Hepatocyte (in vitro differentiated cells): Measurements from ENCODE around the gene GNB3. TPM values are rescaled to one million over a fixed set of nuclear protein-coding genes. Genes with fewer than 3 reads are reported as not detected.

Experiments used
- DNase-seq: peaks from one replicate; pipeline ENCODE4 v3.0.0-alpha.2; 2016; ENCODE audit warnings: low spot score
- H2AFZ ChIP-seq: fragments of 200-600 bp; sonication (generic); 2 replicates; pipeline ENCODE4 v1.6.0; 2016; ENCODE audit warnings: antibody characterized with exemption, mild to moderate bottlenecking
- H3K27ac ChIP-seq: fragments of 200-600 bp; sonication (generic); 2 replicates; pipeline ENCODE4 v1.5.1; 2016; ENCODE audit warnings: mild to moderate bottlenecking
- H3K27me3 ChIP-seq: fragments of 200-600 bp; sonication (generic); 2 replicates; pipeline ENCODE4 v1.6.1; 2016
- H3K36me3 ChIP-seq: fragments of 200-600 bp; sonication (generic); replicated peaks from 2 replicates; pipeline ENCODE4 v1.5.1; 2016; ENCODE audit warnings: low read depth; ENCODE audit not compliant: insufficient read depth
- H3K4me1 ChIP-seq: fragments of 200-600 bp; sonication (generic); 2 replicates; pipeline ENCODE4 v1.5.1; 2016; ENCODE audit warnings: mild to moderate bottlenecking, moderate library complexity; ENCODE audit not compliant: insufficient read depth
- H3K4me2 ChIP-seq: fragments of 200-600 bp; sonication (generic); 2 replicates; pipeline ENCODE4 v1.6.0; 2016
- H3K4me3 ChIP-seq: fragments of 200-600 bp; sonication (generic); 2 replicates; pipeline ENCODE4 v1.5.1; 2016; ENCODE audit warnings: mild to moderate bottlenecking
- H3K79me2 ChIP-seq: fragments of 200-600 bp; sonication (generic); 2 replicates; pipeline ENCODE4 v1.6.0; 2017; ENCODE audit warnings: mild to moderate bottlenecking
- H3K9me2 ChIP-seq: fragments of 200-600 bp; sonication (generic); replicated peaks from 2 replicates; pipeline ENCODE4 v1.6.0; 2017; ENCODE audit warnings: mild to moderate bottlenecking; ENCODE audit not compliant: insufficient read depth
- H3K9me3 ChIP-seq: fragments of 200-600 bp; sonication (generic); 2 replicates; pipeline ENCODE4 v1.5.1; 2016; ENCODE audit warnings: low read depth, mild to moderate bottlenecking
- H4K20me1 ChIP-seq: fragments of 200-600 bp; sonication (generic); 2 replicates; pipeline ENCODE4 v1.6.0; 2016; ENCODE audit warnings: mild to moderate bottlenecking; ENCODE audit not compliant: insufficient read depth, poor library complexity, severe bottlenecking
- EZH2 ChIP-seq: fragments of 200-600 bp; sonication (generic); IDR thresholded peaks from 2 replicates; pipeline ENCODE4 v1.6.1; 2016; ENCODE audit warnings: antibody characterized with exemption, mild to moderate bottlenecking, borderline replicate concordance
- EZH2phosphoT487 ChIP-seq: fragments of 200-600 bp; sonication (generic); IDR thresholded peaks from one replicate; pipeline ENCODE4 v1.6.1; 2018; ENCODE audit warnings: antibody characterized with exemption, mild to moderate bottlenecking, low read depth, moderate library complexity; ENCODE audit not compliant: unreplicated experiment, severe bottlenecking
- WGBS: methylation state at CpG from one replicate; pipeline ENCODE4 v1.1.6; 2016; ENCODE audit warnings: low lambda C conversion rate; ENCODE audit errors: missing lambda C conversion rate; 5-methylcytosine and 5-hydroxymethylcytosine counted together
- polyA plus RNA-seq: library from polyadenylated mRNA; unstranded; fragments of >200 nt; fragmentation: Nextera tagmentation; extraction: Ambion mirVana; gene quantifications from 2 replicates; pipeline ENCODE4 v1.2.1, GENCODE V29; 2016
- total RNA-seq: library from RNA; depleted of rRNA; stranded (reverse); fragments of >200 nt; gene quantifications from 2 replicates; pipeline ENCODE4 v1.2.3, GENCODE V29; 2014
- TF ChIP-seq, protein P1 (sequence below): fragments of 200-600 bp; sonication (generic); IDR thresholded peaks from 2 replicates; pipeline ENCODE4 v1.5.1; 2016; ENCODE audit warnings: antibody characterized with exemption, mild to moderate bottlenecking; ENCODE audit not compliant: poor library complexity

GNB3 gene
- total and polyA plus RNA-seq, 2 experiments from 2014 or later, result 2.6 to 10.2 TPM

DNA sequence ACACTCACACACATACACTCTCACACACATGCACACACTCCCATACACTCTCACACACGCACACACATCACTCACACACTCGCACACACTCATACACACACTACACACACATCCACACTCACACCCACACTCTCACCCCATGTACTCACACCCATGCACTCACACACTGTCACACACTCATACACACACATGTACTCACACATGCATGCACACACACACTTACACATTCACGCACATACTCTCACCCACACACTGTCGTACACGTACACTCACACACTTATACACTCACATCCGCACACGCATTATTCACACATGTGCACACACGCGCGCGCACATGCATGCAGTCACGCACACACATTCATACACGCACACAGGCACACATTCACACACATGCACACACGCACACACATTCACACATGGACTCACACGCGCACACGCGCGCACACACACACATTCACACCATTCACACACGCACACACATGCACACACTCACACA is 23.0 kb upstream of the GNB3 start:
- Histone ChIP-seq H3K4me3 (no peak overlapping the region), H3K79me2 (no peaks in the 10 kb centered on the region), H3K9me2 (no peaks in the 10 kb centered on the region), H2AFZ (no peak overlapping the region), H3K27ac (no peak overlapping the region), H3K9me3 (no peaks in the 10 kb centered on the region), H3K4me2 (no peak overlapping the region), H3K27me3 (peaks cover 1% of the 10 kb centered on the region), H3K4me1 (peaks cover 10% of the 10 kb centered on the region), H4K20me1 (no peaks in the 10 kb centered on the region), H3K36me3 (no peaks in the 10 kb centered on the region)
- TF ChIP-seq, protein P1, sequence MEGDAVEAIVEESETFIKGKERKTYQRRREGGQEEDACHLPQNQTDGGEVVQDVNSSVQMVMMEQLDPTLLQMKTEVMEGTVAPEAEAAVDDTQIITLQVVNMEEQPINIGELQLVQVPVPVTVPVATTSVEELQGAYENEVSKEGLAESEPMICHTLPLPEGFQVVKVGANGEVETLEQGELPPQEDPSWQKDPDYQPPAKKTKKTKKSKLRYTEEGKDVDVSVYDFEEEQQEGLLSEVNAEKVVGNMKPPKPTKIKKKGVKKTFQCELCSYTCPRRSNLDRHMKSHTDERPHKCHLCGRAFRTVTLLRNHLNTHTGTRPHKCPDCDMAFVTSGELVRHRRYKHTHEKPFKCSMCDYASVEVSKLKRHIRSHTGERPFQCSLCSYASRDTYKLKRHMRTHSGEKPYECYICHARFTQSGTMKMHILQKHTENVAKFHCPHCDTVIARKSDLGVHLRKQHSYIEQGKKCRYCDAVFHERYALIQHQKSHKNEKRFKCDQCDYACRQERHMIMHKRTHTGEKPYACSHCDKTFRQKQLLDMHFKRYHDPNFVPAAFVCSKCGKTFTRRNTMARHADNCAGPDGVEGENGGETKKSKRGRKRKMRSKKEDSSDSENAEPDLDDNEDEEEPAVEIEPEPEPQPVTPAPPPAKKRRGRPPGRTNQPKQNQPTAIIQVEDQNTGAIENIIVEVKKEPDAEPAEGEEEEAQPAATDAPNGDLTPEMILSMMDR, result no peak
- TF ChIP-seq EZH2 (no peak), EZH2phosphoT487 (no peak)
- DNase-seq, result no peak
- WGBS, result 96% methylated on average over 18 of the region's 20 CpGs

DNA sequence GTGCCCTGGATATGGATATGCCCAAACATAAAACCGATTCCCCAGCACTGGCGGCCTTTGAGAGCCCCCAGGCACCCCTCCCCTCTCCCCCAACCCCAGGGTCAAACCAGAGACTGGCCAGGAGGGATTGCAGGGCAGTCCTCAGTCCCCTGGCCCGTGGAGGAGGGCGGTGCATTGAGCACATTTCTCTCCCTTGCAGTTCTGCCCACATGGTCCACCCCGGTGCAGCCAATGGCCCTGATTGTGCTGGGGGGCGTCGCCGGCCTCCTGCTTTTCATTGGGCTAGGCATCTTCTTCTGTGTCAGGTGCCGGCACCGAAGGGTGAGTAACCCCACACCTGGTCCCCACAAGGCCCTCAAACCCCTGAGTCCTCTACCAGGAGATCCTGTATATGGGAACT is 22.5 kb upstream of the GNB3 start:
- H4K20me1 ChIP-seq, result no peaks in the 10 kb centered on the region
- H3K9me3 ChIP-seq, result no peaks in the 10 kb centered on the region
- H3K4me1 ChIP-seq, result peaks cover 10% of the 10 kb centered on the region
- H3K4me3 ChIP-seq, result no peak overlapping the region
- H2AFZ ChIP-seq, result no peak overlapping the region
- no peak for TF ChIP-seq EZH2
- TF ChIP-seq, protein P1, result no peak
- TF ChIP-seq EZH2phosphoT487, result no peak
- H3K9me2 ChIP-seq, result no peaks in the 10 kb centered on the region
- H3K79me2 ChIP-seq, result no peaks in the 10 kb centered on the region
- peaks cover 5% of the 10 kb centered on the region for H3K27me3 ChIP-seq
- H3K4me2 ChIP-seq, result no peak overlapping the region
- DNase-seq, result peak; percentile 20
- no peaks in the 10 kb centered on the region for H3K36me3 ChIP-seq
- WGBS, result 44% methylated on average over 8 of the region's 10 CpGs
- H3K27ac ChIP-seq, result no peak overlapping the region

DNA sequence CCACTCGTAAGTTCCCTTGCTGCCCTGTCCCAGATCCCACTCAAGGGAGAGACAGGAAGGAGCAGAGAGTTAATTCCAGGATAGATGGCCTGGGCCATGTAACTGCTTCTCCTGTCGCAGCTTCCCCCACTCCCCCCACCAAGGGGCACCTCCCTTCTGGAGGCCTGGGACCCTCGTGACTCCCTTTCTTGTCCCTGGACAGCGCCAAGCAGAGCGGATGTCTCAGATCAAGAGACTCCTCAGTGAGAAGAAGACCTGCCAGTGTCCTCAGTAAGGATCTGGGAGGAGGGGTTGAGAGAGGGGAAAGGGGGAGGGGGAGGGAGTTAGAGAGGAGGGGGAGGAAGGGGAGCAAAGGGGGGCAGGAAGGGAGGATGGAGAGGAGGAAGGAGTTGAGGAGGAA is 22.1 kb upstream of the GNB3 start:
- H3K9me3 ChIP-seq, result no peaks in the 10 kb centered on the region
- no peaks in the 10 kb centered on the region for H4K20me1 ChIP-seq
- no peaks in the 10 kb centered on the region for H3K9me2 ChIP-seq
- H3K27me3 ChIP-seq, result peaks cover 5% of the 10 kb centered on the region
- no peak overlapping the region for H3K4me3 ChIP-seq
- no peaks in the 10 kb centered on the region for H3K36me3 ChIP-seq
- no peaks in the 10 kb centered on the region for H3K79me2 ChIP-seq
- DNase-seq, result no peak
- no peak overlapping the region for H3K4me2 ChIP-seq
- peaks cover 10% of the 10 kb centered on the region for H3K4me1 ChIP-seq
- H2AFZ ChIP-seq, result no peak overlapping the region
- 72% methylated on average over 5 of the region's 5 CpGs for WGBS
- H3K27ac ChIP-seq, result no peak overlapping the region
- TF ChIP-seq EZH2phosphoT487 (no peak), EZH2 (no peak)

DNA sequence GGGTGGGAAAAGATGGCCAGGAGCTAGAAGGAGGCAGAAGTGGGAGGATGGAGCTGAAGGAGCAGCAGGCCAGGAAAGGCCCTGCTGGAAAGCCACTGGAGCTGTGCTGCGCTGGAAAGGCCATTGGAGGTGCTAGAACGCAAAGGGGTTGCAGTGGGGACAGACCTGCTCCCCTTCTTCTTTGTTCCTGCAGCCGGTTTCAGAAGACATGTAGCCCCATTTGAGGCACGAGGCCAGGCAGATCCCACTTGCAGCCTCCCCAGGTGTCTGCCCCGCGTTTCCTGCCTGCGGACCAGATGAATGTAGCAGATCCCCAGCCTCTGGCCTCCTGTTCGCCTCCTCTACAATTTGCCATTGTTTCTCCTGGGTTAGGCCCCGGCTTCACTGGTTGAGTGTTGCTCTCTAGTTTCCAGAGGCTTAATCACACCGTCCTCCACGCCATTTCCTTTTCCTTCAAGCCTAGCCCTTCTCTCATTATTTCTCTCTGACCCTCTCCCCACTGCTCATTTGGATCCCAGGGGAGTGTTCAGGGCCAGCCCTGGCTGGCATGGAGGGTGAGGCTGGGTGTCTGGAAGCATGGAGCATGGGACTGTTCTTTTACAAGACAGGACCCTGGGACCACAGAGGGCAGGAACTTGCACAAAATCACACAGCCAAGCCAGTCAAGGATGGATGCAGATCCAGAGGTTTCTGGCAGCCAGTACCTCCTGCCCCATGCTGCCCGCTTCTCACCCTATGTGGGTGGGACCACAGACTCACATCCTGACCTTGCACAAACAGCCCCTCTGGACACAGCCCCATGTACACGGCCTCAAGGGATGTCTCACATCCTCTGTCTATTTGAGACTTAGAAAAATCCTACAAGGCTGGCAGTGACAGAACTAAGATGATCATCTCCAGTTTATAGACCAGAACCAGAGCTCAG is 21.4 kb upstream of the GNB3 start:
- no peak overlapping the region for H2AFZ ChIP-seq
- no peak for TF ChIP-seq EZH2phosphoT487
- TF ChIP-seq, protein P1, result no peak
- TF ChIP-seq EZH2, result no peak
- peaks cover 5% of the 10 kb centered on the region for H3K27me3 ChIP-seq
- H3K4me3 ChIP-seq, result no peak overlapping the region
- H3K4me2 ChIP-seq, result no peak overlapping the region
- no peaks in the 10 kb centered on the region for H3K36me3 ChIP-seq
- H4K20me1 ChIP-seq, result no peaks in the 10 kb centered on the region
- no peak for DNase-seq
- no peaks in the 10 kb centered on the region for H3K79me2 ChIP-seq
- no peak overlapping the region for H3K27ac ChIP-seq
- 75% methylated on average over 13 of the region's 13 CpGs for WGBS
- H3K4me1 ChIP-seq, result peaks cover 10% of the 10 kb centered on the region
- no peaks in the 10 kb centered on the region for H3K9me2 ChIP-seq
- no peaks in the 10 kb centered on the region for H3K9me3 ChIP-seq
